ENCODE data around the gene OGFOD2. TPM values are rescaled to one million over a fixed set of nuclear protein-coding genes. Genes with fewer than 3 reads are reported as not detected.

The OGFOD2 gene
- total and polyA plus RNA-seq, 9 of the 15 experiments (the other 6 are each of a cell fraction or from before 2014, with no cell fraction given): 1.4 to 111 (median 18.5) TPM

- TF ChIP-seq REST (IDR thresholded peaks at IDR 0.05; ENCODE audit: borderline replicate concordance) (peak; percentile 73), REST (CRISPR knock-in tag; IDR thresholded peaks at IDR 0.05; ENCODE audit: low read depth) (no peak)
These were observed 19.0 kb upstream of the OGFOD2 start (continued) for GRCh38 chr12:122956035-122956434.

Measured in K562 (cell line).